Ascending aorta (tissue), 2 donors: ENCODE measurements around the gene CEP152. TPM values are rescaled to one million over a fixed set of nuclear protein-coding genes. Genes with fewer than 3 reads are reported as not detected.

Experiments used
- DNase-seq, 2 donors: peaks; one replicate each; pipeline ENCODE4 v3.0.0-alpha.2; 2019; ENCODE audit warnings: low spot score in 2 of 2
- H3K27ac ChIP-seq, 2 donors: fragments of 200-600 bp; sonication (generic); one replicate each; pipeline ENCODE4 v1.5.1; 2016 to 2017; ENCODE audit warnings: mild to moderate bottlenecking in 1 of 2
- H3K27me3 ChIP-seq: fragments of 200-600 bp; sonication (generic); one replicate; pipeline ENCODE4 v1.5.1; 2017
- H3K36me3 ChIP-seq, 2 donors: fragments of 200-600 bp; sonication (generic); one replicate each; pipeline ENCODE4 v1.5.1; 2016
- H3K4me1 ChIP-seq, 2 donors: fragments of 200-600 bp; sonication (generic); one replicate each; pipeline ENCODE4 v1.5.1; 2016 to 2017; ENCODE audit warnings: mild to moderate bottlenecking in 1 of 2
- H3K4me3 ChIP-seq, 2 donors: fragments of 200-600 bp; sonication (generic); one replicate each; pipeline ENCODE4 v1.5.1; 2016 to 2017; ENCODE audit warnings: mild to moderate bottlenecking in 1 of 2
- H3K9me3 ChIP-seq, 2 donors: fragments of 200-600 bp; sonication (generic); one replicate each; pipeline ENCODE4 v1.5.1; 2016
- CTCF ChIP-seq, 3 experiments: fragments of 200-600 bp in 2 of 3; fragments of 450-650 bp in 1 of 3; sonication (generic) in 2 of 3; IDR thresholded peaks; one replicate each; pipeline ENCODE4 v1.5.1; 2016 to 2019; ENCODE audit warnings: antibody characterized with exemption in 3 of 3, mild to moderate bottlenecking in 1 of 3, moderate library complexity in 1 of 3
- intact Hi-C: fragments of 100-400 bp; cut with DNase I; formaldehyde crosslinking; loops from one replicate; pipeline ENCODE4 v1.15.1; 2023
- total RNA-seq: library from RNA; depleted of rRNA; stranded (reverse); fragments of >200 nt; gene quantifications from one replicate; pipeline ENCODE4 v1.1.0, GENCODE V29; 2016

Gene CEP152
- total RNA-seq, 1 donor from 2014 or later: 1.1 TPM

GRCh38 chr15:48757661-48758060, 53.2 kb downstream of the CEP152 start:
- intact Hi-C loops: no loop called here
- no peaks in the 10 kb centered on the region for H3K27me3 ChIP-seq
- no peaks in the 10 kb centered on the region for H3K36me3 ChIP-seq
- TF ChIP-seq CTCF (IDR thresholded peaks at IDR 0.05): no peak
- no peaks in the 10 kb centered on the region for H3K9me3 ChIP-seq
- H3K27ac ChIP-seq: no peak overlapping the region
- no peaks in the 10 kb centered on the region for H3K4me1 ChIP-seq
- H3K4me3 ChIP-seq: no peak overlapping the region
- no peak for DNase-seq

GRCh38 chr15:48754011-48754410, 56.9 kb downstream of the CEP152 start:
- TF ChIP-seq CTCF (IDR thresholded peaks at IDR 0.05): no peak
- Histone ChIP-seq H3K27ac (no peak overlapping the region), H3K9me3 (no peaks in the 10 kb centered on the region), H3K36me3 (no peaks in the 10 kb centered on the region), H3K27me3 (no peaks in the 10 kb centered on the region), H3K4me3 (no peak overlapping the region), H3K4me1 (no peaks in the 10 kb centered on the region)
- DNase-seq: no peak
- intact Hi-C loops: no loop called here

- no peaks in the 10 kb centered on the region for H3K27me3 ChIP-seq
- intact Hi-C loops: no loop called here
- no peak for DNase-seq
- peaks cover 0 to 5% of the 10 kb centered on the region in 2 donors for H3K36me3 ChIP-seq
- no peak overlapping the region for H3K4me3 ChIP-seq
- no peak overlapping the region for H3K27ac ChIP-seq
- no peaks in the 10 kb centered on the region for H3K9me3 ChIP-seq
- no peaks in the 10 kb centered on the region for H3K4me1 ChIP-seq
- no peak for TF ChIP-seq CTCF (IDR thresholded peaks at IDR 0.05)
Observed at GRCh38 chr15:48751595-48751994, 59.3 kb downstream of the CEP152 start.

- Histone ChIP-seq H3K27ac (no peak overlapping the region), H3K27me3 (no peaks in the 10 kb centered on the region), H3K4me1 (no peaks in the 10 kb centered on the region), H3K4me3 (no peak overlapping the region), H3K9me3 (no peaks in the 10 kb centered on the region), H3K36me3 (peaks cover 0 to 5% of the 10 kb centered on the region in 2 donors)
- DNase-seq: no peak
- intact Hi-C loops: no loop called here
- TF ChIP-seq CTCF (IDR thresholded peaks at IDR 0.05): no peak
Observed at GRCh38 chr15:48748535-48748934, 62.3 kb downstream of the CEP152 start.

- no peaks in the 10 kb centered on the region for H3K27me3 ChIP-seq
- TF ChIP-seq CTCF (IDR thresholded peaks at IDR 0.05): no peak
- DNase-seq: no peak
- H3K36me3 ChIP-seq: no peaks in the 10 kb centered on the region
- peaks cover 3 to 6% of the 10 kb centered on the region in 2 donors for H3K9me3 ChIP-seq
- H3K4me1 ChIP-seq: no peaks in the 10 kb centered on the region
- intact Hi-C loops: no loop called here
- no peak overlapping the region for H3K27ac ChIP-seq
- no peak overlapping the region for H3K4me3 ChIP-seq
Observed at GRCh38 chr15:48733615-48734014, 77.3 kb downstream of the CEP152 start.

- Histone ChIP-seq H3K36me3 (no peaks in the 10 kb centered on the region), H3K4me1 (no peaks in the 10 kb centered on the region), H3K4me3 (no peak overlapping the region), H3K9me3 (peaks cover 2 to 6% of the 10 kb centered on the region in 2 donors), H3K27me3 (no peaks in the 10 kb centered on the region), H3K27ac (no peak overlapping the region)
- intact Hi-C loops: no loop called here
- no peak for TF ChIP-seq CTCF (IDR thresholded peaks at IDR 0.05)
- no peak for DNase-seq
Observed at GRCh38 chr15:48730506-48730905, 80.4 kb downstream of the CEP152 start.
